GM19372 (cell line): ENCODE results near the gene FARS2.
"Not testable (repeated sequence)": the region's sequence is repeated elsewhere in the genome, so short reads cannot be mapped to it uniquely, and the experiment has no call there.

Experiments
- ATAC-seq: cut with Tn5 transposase; IDR thresholded peaks from one replicate; pipeline ENCODE4 v1.9.1; 2021; ENCODE audit warnings: mild to moderate bottlenecking, low read depth, moderate library complexity; ENCODE audit not compliant: unreplicated experiment

FARS2 gene

DNA sequence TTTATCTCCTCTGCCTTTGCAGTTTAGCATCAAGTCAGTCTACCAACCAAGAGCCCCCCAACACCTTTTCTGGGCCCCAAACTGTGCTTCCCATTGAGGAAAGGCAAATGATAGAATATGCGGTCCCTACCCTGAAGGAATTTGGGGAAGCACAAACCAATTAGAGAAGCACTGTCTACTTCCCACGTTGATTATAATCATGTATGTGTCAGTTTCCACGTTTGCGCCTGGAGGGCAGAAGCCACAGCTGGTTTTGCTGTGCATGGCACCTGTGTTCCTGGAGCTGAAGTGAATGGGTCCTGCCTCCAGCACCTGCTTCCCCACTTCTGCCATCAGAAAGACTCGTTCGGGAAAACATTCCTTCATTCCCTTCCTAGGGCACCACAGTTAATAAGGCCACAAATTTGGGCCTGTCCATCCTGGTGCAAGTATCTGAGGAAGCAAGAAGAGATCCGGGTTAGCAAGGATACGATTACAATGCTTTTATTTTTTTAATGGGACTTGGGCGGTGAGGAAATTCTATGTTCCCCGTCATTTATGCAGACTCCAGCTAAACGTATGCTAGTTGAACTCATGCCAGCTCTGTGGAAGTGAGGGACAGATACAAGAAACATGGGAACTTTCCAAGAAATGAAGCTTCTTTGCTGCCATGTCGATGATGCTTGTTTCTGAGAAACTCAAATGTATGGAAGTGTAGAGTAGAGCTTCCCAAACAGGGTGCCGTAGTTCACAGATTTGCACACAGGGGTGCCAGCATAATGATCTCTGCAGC, 411.9 kb downstream of the FARS2 start:
- no peak for ATAC-seq

DNA sequence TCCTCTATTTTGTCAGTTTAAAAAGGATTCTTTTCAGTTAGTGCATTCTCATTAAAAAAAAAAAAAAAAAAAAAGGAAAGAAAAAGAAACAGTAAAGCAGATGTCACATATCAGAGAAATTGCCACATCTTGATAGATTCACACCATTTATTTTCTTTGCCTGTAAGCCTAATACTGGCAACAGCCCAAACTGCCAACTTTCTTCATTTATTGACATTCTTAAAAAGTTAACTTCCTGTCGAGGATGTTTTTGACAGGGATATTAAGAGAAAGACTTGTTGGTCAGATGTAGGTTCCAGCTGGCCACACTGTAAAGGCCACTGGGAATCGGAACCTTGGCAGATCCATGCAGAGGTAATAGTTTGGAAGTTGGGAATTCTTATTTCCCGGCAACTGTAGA, 412.8 kb downstream of the FARS2 start:
- no peak for ATAC-seq

DNA sequence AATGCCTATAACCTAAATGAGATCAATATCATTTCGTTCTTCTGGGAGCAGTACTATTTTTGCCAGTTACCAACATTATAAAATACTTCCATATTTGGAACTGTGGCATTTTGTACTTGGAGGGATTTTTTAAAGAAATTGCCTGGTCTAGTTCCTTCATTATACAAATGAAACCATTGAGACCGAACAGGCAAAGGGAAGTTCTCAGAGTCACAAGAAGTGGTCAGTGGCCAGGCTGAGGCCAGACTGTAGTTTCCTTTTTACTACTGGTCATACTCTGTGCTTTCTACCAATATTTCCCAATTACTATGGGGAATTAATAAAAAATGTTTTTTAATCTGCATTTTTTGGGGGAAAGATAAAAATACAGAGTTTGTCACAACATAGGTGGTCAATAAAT, 413.4 kb downstream of the FARS2 start:
- no peak for ATAC-seq

DNA sequence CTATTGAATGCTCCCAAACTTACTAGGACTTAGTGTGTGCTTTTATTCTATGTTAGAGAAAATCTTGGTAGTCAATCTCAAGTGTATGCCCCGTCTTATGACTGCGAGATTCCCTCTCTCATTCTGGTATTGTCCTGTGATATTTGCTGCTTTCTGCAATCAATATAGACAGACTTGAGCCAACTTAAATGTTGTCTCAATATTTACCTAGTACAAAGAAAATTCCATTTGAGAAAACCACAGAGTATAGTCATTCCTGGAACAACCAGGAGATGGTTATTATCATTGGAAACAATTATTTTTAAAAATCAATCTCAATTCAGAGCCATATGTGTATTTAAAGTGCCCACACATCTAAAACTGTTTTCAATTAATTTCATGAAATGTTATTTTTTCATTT, 415.4 kb downstream of the FARS2 start:
- no peak for ATAC-seq

DNA sequence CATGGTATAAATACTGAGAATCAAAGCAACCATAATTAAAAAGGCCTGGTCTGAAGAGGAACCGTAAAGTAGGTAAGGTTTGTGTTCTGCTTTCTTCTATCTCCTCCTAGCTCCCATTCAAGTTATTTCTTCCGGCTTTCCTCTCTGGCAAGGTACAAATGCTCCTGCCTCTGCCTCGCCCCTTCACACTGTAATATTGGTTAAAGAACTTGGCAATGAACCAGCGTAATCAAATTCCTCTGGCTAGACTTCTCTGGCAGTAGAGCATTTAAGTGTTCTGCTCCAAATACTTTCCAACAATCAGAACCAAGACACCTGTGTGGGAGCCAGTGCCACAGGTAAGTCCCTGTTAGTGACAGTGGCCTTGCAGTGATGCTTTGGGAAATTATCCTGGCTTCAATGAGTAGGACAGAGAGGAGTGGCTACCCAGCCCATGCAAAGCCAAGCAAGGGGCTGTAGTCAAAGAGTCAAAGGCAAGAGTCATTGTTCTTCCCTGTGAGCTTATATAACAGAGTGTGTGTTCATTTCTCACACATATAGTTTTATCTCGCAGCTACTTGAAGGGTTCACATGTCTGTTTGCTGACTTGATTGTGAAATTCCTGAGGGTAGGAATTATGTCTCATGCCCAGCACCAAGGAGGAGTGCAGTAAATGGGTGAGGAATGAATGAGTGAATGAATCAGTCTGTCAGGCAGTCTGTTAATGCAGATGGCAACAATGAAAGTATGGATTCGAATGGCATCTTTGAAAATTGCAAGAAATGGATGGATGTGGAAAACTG, 416.1 kb downstream of the FARS2 start:
- ATAC-seq, result no peak

DNA sequence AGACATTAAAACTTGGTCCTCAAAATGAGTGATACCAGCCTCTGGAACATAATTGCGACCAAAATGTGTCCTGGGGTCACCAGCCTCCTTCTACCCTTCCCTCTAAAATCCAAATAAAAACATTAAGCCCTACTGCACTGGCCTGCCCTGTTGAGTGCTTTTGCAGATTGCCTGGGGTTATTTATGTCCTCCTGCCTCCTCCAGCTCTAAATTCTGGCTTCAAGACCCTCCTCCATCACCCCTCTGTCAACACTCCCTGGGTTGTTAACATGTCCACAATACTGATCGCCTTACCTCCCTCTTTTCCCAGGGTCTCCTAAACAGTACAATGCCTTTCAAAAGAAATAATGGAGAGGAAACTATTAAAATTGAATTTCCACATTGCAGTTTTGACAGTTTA, 418.0 kb downstream of the FARS2 start:
- ATAC-seq, result no peak

DNA sequence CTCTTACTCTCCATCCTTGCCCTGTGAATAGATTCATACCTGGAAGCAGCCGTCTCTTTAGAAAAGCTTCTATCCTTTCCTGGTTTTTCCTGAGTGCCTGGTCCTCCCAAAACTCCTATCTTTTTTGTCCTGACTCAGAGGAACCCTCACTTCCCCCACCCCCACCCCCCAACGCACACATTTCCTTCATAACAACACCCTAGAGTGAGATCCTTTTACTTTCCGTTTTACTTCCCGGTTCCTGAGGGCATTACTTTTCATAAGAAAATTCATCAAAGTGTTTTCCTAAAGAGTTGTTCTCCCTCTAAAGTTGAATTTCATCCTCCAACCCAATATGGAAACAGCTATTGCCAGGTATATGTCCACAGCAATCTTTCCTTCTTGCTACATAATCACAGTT, 418.4 kb downstream of the FARS2 start:
- ATAC-seq, result no peak

DNA sequence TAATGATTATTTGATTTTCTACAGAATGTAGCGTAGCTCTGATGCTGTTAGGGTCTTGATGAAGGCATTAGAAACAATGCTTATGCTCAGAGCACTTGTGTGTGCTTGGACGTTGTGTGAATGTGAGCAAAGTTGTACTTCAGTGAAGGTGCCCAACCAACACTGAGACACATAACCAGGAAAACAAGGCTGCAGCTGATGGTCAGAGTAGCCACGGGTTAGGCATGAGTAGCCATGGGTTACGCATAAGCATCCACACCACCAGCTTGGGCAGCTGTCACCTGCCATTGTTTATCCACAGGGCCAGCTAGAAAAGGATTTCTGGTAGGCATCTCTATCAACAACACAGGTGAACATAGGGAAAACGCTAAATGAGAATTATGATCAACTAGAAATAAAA, 418.8 kb downstream of the FARS2 start:
- no peak for ATAC-seq

DNA sequence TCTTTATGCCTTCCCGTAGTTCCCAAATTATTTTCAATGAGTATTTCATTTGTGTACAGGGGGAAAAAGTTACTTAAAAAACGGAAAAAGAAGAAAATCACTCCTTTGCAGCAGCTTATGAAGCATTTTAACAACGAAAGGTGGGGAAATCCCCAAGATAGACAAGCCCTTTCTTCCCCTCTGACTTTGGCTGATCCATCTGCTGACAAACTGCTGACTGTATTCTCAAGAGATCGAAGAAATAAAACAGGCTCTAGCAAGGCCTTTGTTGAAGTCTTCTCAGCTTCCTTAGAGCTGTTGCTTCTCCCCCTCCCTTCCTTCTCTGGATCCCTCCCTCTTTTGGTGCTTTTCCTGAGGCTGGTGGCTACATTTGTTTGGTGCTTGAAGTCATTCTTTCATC, 420.2 kb downstream of the FARS2 start:
- no peak for ATAC-seq

DNA sequence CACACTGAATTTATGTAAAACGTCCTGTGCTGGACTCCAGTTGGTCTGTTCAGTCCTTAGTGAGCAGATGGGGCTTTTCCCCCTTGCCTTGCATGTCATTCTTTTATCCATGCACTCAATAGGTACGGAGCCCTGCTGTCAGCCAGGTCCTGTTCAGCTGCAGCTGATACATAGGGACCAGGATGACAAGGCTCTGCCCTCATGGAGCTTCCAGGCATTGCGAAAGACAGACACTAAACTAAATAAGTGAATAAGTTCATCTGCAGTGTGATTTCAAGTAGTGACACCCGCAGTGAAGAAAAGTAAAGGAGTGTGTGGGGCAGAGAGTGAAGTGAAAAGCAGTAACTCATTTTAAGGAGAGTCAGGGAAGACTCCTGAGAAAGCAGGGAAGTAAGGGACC, 421.2 kb downstream of the FARS2 start:
- no peak for ATAC-seq

DNA sequence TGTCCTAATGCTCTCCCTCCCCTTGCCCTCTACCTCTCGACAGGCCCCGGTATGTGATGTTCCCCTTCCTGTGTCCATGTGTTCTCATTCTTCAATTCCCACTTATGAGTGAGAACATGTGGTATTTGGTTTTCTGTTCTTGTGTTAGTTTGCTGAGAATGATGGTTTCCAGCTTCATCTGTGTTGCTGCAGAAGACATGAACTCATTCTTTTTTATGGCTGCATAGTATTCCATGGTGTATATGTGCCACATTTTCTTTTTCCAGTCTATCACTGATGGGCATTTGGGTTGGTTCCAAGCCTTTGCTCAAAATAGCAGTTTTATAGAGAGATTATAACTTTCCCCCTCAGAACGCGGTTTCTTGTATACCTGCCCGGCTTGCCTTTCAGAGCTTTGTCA, 422.4 kb downstream of the FARS2 start:
- ATAC-seq, result not testable (repeated sequence)

DNA sequence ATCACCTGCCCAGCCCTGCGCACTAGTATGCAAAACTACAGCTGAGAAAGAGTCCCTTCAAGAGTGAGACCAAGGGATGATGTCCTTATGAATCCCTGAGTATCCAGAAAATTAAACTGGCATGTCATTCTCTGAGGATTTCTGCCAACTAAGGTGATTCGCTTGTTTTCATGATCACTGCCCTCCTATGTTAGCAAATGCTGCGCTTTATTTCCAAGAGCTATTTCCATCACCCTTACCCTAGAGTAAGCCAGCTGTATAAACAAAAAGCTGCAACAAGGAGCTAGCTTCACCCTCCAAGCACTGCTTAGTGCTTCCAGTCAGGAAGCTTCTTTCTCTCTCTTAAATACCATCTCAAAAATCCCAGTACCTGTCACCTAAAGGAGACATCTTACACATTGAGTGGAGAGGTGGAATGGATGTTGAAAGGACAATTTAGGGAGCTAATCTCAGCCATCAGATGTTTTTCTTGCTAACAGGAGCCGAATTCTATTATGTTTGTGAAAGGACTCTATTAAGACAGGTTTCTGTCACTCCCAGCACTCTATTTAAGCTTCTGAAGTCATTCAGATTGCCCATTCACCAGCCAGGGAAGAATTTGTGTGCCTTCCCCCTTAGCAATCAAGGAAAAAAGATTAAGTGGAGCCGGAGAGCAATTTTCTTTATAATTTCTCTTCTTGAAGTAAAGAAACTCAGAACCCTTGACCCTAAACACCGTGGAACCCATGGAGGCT, 423.2 kb downstream of the FARS2 start:
- no peak for ATAC-seq

DNA sequence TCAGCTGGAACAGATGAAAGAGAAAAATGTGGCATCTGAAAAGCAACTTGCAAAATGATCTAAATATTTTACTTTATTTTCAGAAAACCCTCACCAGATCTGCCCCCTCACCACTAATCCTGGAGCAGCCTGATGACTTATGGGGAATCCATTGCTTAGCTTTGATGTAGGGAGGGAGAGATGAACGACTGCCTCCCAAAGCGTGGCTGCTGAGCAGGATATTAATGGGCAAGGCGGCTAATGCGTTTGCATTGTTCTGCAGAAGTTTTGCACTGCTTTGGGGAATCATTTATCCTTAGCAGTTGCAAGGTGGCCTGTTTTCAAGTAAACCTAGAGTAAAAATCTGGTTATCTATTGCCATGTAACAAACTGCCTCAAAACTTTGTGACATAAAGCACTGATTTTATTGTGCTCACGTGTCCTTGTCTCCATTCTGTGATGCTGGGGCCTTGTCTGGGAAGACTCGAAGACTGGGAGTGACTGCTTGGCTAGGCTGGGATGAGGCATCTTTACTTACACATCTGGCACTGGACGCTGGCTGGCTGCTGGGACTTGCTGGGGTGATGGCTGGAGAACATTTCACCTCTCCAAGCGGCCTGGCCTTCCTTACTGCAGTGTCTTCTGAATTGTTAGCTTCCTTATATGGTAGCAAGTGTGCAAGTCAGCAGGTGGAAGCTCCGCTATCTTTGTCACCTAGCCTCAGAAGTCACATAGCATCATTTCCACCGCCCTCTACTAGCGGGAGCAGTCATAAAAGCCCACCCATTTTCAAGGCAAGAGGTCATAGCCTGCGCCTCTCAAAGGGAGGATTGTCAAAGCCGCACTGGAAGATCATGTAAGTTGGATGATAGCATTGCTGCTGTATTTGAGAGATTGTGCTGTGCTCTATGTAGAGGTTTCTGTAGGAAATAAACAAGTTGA, 432.2 kb downstream of the FARS2 start:
- ATAC-seq, result no peak

DNA sequence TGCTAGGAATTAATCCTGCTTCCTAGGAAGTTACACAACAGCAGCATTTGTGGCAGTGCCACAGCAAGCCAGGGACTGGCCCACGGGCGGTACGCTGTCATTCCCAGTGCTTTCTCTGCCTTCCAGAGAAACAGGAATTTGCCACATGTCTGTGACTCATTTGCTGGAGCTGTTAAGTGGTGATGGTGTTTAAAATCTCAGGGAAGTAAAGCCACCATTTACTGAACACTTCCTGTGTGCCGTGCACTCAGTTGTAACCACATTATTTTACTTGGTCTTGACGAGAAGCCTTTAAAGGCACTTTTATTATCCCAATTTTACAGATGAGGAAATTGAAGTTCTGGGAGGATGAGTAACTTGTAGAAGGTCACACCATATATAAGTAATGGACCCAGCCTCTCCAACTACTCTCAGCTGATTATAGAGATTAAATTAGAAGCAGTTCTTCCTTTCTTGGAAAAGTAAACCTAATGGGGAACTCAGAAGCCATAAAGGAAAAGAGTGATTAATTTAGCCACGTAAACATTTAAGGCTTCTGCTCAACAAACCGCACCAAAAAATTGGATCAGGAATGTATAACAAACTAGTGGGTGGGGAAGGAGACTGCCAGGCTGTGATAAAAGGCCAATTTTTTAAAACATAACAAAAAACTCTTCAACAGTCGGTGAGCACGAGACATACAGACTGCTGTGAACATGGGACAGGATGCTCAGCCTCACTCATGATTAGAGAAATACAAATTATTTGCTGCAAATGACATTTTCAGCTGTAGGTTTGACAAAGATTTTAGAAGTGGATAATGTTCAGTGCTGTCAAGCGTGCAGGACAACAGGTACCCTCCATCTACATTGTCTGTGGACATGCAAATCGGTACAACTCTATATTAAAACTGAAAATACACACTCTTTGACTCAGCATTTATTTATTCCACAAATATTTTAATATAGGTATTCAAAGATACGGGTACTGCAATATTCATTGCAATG, 434.2 kb downstream of the FARS2 start:
- no peak for ATAC-seq

DNA sequence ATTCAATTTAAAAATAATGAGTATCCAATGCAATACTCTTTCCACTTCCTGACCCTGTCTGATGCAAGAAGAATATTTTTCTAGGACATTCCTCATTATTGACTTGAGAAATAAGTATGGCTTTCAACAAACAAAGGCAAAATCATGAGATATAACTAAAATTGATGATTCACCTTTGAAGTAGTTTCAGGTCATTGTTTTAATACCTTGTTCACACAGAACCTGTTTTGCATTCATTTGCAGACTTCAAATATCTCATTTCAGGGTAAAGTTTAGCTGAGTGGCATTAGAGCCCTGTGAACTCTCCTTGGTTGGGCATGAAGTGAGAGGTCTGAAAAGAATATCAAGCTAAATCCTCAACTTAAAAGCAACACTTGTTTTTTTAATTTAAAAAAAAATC, 436.2 kb downstream of the FARS2 start:
- no peak for ATAC-seq

DNA sequence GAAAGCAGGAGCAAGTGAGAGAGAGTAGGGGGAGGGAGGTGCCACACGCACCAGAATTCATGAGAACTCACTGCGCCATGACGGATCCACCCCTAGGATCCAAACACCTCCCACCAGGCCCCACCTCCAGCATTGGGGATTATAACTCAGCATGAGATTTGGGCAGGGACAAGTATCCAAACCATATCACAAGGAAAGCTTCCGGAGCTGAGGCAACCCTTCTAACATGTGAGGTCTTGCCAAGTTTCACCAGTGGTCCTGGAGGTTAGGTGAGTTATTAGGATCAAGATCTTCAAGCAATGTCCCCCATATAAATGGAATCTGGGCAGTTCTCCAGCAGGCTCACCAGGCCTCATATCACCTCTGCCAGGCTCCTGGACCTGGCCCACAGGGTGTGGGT, 437.0 kb downstream of the FARS2 start:
- ATAC-seq, result no peak

DNA sequence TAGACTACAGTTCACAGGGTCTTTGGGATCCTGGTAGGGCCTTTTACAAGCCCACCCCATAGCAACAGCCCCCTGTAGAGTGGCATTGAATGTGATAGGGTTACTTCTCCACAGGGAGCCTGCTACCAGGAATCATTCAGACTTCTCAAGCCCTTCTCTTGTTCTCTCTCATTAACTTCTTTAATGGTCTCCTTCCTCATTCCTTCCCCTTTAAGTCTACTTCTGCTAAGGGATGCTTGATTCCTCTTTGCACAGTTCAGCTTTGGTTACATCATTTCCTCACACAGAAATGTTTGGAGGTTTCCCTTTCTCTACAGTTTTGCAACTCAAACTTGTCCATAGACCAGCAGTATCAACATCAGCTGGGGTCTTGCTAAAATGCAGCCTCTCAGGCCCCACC, 437.8 kb downstream of the FARS2 start:
- ATAC-seq, result not testable (repeated sequence)

DNA sequence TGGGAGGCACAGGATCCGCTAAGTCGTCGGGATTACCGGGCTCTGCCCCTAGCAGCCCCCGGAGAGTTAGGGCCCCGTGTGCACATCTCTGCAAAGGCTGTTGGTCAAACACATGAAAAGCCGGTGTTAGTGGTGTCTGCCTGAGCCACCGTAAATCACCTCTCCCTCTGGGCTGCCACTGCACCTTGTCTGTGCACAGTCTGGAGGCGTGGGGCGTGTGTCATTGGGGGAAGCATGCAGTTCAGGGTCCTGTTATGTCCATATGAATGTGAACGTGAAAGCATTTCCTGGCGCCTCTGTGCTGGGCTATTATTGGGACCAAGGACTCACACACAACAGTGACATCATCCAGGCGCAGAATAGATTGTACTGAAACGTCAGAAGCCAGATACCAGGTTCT, 439.9 kb downstream of the FARS2 start:
- no peak for ATAC-seq

DNA sequence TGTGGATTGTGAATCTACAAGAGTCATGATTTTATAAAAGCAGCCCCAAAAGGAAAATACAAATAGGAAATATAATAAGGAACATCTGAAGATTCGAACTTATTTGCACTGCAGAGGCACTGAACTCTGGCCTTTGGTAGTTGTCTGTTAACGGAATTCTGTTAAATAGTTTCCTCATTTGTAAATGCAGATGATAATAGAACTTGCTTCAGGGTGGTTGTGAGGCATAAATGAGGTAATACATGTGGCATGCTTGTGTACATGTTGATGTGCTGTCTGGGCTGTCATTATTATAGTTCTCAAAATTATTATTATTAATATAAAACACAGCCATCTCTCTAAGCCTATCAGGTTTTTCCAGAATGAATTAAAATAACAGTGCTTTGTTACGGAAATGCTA, 443.4 kb downstream of the FARS2 start:
- ATAC-seq, result no peak
